GM06990 (cell line): ENCODE measurements around the gene METTL4.

Experiments used
- DNase-seq: peaks from one replicate; pipeline ENCODE4 v3.0.0-alpha.2; 2011; ENCODE audit not compliant: insufficient read length; ENCODE audit errors: extremely low read depth
- H3K27me3 ChIP-seq: replicated peaks from 2 replicates; pipeline ENCODE4 v1.6.0; 2011; ENCODE audit warnings: low read length; ENCODE audit not compliant: control insufficient read depth, insufficient read depth
- H3K36me3 ChIP-seq: 2 replicates; pipeline ENCODE4 v1.5.1; 2011; ENCODE audit warnings: low read length; ENCODE audit not compliant: control insufficient read depth, insufficient read depth
- H3K4me3 ChIP-seq: replicated peaks from 2 replicates; pipeline ENCODE4 v1.5.1; 2011; ENCODE audit warnings: low read depth, mild to moderate bottlenecking, control low read depth, low read length
- CTCF ChIP-seq: IDR thresholded peaks from 2 replicates; pipeline ENCODE4 v1.5.1; 2011; ENCODE audit warnings: low read length, control low read depth, mild to moderate bottlenecking, inconsistent platforms; ENCODE audit not compliant: insufficient read depth, poor library complexity, severe bottlenecking

The METTL4 gene

GRCh38 chr18:2538236-2538635 lies 33.1 kb downstream of the METTL4 start:
- no peak for DNase-seq
- no peaks in the 10 kb centered on the region for H3K36me3 ChIP-seq
- H3K27me3 ChIP-seq, result no peaks in the 10 kb centered on the region
- TF ChIP-seq CTCF, result no peak
- no peak overlapping the region for H3K4me3 ChIP-seq

- no peaks in the 10 kb centered on the region for H3K36me3 ChIP-seq
- H3K27me3 ChIP-seq, result no peaks in the 10 kb centered on the region
- TF ChIP-seq CTCF, result no peak
- H3K4me3 ChIP-seq, result no peak overlapping the region
- no peak for DNase-seq
These were observed 34.0 kb downstream of the METTL4 start for GRCh38 chr18:2537296-2537695.

- no peaks in the 10 kb centered on the region for H3K36me3 ChIP-seq
- no peaks in the 10 kb centered on the region for H3K27me3 ChIP-seq
- no peak for TF ChIP-seq CTCF
- no peak overlapping the region for H3K4me3 ChIP-seq
- DNase-seq, result no peak
These were observed 34.8 kb downstream of the METTL4 start for GRCh38 chr18:2536493-2536892.

GRCh38 chr18:2536063-2536462 lies 35.2 kb downstream of the METTL4 start:
- no peaks in the 10 kb centered on the region for H3K27me3 ChIP-seq
- TF ChIP-seq CTCF, result no peak
- H3K4me3 ChIP-seq, result no peak overlapping the region
- DNase-seq, result no peak
- no peaks in the 10 kb centered on the region for H3K36me3 ChIP-seq

- DNase-seq, result no peak
- TF ChIP-seq CTCF, result no peak
- Histone ChIP-seq H3K27me3 (no peaks in the 10 kb centered on the region), H3K36me3 (no peaks in the 10 kb centered on the region), H3K4me3 (no peak overlapping the region)
These were observed 35.8 kb downstream of the METTL4 start for GRCh38 chr18:2535419-2535910.

- no peak for DNase-seq
- no peaks in the 10 kb centered on the region for H3K36me3 ChIP-seq
- no peak for TF ChIP-seq CTCF
- no peak overlapping the region for H3K4me3 ChIP-seq
- no peaks in the 10 kb centered on the region for H3K27me3 ChIP-seq
These were observed 36.4 kb downstream of the METTL4 start for GRCh38 chr18:2534906-2535305.
